22Rv1 (cell line): ENCODE data around the gene DMD.

Source experiments
- ZFX ChIP-seq: fragments of 450-650 bp; IDR thresholded peaks from 2 replicates; pipeline ENCODE4 v1.6.1; 2017; ENCODE audit warnings: antibody characterized with exemption, borderline replicate concordance
- TF ChIP-seq, protein P1 (sequence below): fragments of 450-650 bp; IDR thresholded peaks from 2 replicates; pipeline ENCODE4 v1.5.1; 2017; ENCODE audit warnings: mild to moderate bottlenecking

DNA sequence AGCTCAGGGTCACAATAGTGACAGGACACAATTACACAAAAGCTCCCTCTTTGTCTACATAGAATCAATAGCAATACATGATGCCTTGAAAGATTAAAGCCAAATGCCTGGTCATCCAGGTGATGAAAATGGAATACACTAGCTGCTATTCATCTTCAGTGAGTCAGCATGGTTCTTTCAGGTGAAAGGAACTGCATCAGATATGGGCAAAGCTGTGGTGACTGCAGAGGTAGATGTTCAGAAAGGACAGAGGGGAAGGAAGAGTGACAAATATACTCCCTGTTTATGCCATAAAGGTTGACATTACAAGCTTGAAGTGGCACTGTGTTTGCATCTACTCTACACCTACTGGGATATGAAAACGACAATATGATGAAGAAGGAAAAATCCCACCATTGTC is 2119.5 kb downstream of the DMD start:
- TF ChIP-seq, protein P1, sequence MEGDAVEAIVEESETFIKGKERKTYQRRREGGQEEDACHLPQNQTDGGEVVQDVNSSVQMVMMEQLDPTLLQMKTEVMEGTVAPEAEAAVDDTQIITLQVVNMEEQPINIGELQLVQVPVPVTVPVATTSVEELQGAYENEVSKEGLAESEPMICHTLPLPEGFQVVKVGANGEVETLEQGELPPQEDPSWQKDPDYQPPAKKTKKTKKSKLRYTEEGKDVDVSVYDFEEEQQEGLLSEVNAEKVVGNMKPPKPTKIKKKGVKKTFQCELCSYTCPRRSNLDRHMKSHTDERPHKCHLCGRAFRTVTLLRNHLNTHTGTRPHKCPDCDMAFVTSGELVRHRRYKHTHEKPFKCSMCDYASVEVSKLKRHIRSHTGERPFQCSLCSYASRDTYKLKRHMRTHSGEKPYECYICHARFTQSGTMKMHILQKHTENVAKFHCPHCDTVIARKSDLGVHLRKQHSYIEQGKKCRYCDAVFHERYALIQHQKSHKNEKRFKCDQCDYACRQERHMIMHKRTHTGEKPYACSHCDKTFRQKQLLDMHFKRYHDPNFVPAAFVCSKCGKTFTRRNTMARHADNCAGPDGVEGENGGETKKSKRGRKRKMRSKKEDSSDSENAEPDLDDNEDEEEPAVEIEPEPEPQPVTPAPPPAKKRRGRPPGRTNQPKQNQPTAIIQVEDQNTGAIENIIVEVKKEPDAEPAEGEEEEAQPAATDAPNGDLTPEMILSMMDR: no peak
- no peak for TF ChIP-seq ZFX
